NCI-H1694 treated with DMSO at 0.1 percent for 48 hours (cell line): ENCODE data around the gene FAM131C.

Experiments
- DNase-seq: peaks from one replicate; lab custom pipeline; 2025; lab: John Stamatoyannopoulos, UW

FAM131C gene

DNA sequence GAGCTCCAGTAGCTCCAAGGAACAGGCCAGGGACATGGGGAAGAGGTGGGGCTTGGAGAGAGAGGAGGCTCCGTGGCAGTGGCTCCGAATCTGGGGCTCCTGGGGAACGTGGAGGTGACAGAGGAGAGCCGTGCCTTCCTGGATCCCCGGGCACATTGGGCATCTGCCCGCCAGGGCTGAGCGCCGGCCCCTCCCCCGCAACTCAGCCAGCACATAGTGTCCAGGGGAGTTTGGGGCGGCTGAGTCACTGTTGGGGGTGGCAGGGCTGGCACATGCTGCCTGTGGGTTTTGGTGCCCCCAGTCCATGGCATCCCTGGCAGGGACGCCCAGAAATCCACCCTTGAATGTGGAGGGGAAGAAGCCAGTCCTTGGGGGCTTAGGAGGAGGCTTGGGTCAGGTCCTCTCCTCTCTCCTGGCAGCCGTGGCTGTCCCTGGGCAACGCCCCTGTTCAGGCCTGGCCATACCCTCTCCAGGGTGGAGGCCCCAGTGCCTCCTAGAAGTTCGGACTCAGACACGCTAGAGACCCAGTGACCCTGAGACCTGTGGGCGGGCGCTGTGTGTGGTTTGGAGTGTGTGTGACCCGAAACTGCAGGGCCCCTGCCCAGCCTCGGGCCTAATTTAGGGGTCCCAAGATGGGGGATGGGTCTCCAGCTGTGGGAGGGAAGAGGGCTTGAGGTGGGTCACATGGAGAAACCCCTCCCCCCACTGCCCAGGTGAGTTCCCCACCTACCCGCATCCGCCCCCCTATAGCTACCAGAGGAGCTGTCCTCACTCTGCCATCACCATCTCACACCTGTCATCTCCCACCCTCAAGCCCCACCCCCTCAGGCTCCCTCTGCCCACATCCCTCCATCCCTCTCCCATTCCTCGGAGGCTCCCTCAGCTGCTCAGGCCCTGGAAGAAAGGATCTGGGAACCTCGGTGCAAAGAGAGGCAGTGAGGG is 57.2 kb downstream of the FAM131C start:
- no peak for DNase-seq

DNA sequence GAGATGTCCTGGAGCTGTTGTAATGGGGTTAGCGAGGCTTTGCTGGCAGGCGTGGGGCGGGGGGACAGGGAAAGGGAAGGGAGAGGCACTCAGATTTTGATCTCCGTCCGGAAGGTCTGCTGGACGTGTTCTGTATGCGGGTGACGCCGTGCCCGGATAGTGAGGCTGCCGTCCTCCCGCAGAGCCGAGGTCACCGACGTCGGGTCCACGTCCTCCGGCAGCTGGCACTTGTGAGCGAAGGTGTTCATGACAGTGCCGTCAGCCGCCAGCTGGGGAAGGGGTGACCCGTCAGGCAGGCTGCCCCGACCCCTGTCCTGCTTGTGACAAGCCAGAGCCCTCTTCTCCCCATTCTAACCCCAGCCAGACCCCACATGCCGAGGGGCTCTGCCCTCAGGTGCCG is 58.0 kb downstream of the FAM131C start:
- DNase-seq: no peak

- no peak for DNase-seq
Measured at GRCh38 chr1:16014509-16015482, 58.7 kb downstream of the FAM131C start.

DNA sequence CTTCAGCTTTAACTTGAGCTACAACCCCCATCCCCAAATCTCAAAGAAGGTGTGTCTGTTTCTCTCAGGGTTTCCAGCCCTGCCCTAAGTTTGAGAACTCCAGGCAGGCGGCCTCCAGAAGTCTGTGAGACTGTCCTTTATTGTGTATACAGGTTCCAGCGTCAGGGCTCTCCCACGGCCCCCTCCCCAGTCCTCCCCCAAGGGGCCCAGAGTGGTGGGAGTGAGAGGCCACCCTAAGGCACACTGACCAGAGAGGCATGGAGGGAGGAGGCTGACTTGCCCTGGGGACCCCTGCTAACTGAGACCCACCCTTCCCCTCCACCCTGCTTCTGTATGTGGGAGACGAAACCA is 59.6 kb downstream of the FAM131C start:
- no peak for DNase-seq

DNA sequence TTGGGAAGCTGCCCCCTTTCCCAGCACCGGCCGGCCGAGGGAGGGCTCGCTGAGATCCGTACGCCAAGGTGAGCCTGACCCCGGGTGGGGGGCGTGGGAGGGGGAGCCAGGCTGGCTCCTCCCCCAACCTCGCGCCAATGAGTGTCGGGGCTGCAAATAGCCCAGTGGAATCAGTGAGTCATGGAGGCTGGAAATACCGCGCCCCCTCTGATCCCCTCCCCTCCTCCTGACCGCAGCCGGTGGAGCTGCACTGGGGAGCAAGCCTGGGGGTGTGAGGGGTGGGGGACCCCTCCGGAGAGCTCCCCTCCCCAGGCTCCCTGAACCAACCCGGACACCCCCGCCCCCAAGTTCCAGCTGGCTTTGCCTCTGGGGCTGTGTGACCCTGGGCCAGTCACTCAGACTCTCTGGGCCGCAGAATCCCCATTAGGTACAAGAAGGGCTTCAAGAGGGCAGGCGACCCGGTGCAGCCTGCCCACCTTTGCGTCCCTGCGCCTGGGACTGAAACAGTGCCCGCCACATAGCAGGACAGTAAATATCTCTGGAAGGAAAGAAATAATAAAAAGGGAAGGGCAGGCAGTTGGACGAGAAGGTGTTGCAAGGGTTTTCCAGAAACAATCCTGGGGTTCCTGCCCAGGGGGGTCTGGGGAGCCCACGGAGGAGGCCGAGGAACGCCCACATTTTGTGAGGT is 60.1 kb downstream of the FAM131C start:
- DNase-seq: no peak

DNA sequence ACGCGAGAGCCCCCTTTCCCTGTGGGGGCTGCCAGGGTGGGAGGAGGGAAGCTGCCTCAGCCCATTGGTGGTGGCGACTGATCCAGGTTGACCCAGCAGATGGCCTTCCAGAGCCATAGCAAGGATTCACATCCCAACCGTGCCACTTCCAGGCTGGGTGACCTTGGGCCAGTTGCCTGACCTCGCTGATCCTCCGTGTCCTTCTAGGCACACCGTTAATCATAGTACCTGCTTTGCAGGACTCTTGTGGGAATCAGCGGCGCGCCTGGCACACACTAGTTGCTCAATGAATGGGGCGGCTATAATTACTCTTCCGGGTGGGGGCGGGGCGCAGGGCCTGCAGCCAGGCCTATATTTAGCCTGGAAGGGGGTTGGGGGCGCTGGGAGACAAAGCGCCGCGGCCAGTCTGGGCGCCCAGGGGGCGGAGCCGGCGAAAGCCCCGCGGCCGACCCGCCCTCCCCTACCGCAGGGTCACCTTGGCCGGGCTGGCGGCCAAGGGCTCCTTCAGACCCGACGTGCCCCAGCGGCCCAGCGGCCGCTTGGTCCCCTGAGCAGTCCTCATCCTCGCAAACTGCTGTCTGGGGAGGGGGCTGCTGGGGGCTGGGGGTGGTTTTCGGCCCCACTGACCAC is 60.7 kb downstream of the FAM131C start:
- DNase-seq: no peak

- DNase-seq: no peak
Measured at GRCh38 chr1:16011936-16012589, 61.4 kb downstream of the FAM131C start.

GRCh38 chr1:16010837-16011236 is 62.6 kb downstream of the FAM131C start:
- DNase-seq: no peak

DNA sequence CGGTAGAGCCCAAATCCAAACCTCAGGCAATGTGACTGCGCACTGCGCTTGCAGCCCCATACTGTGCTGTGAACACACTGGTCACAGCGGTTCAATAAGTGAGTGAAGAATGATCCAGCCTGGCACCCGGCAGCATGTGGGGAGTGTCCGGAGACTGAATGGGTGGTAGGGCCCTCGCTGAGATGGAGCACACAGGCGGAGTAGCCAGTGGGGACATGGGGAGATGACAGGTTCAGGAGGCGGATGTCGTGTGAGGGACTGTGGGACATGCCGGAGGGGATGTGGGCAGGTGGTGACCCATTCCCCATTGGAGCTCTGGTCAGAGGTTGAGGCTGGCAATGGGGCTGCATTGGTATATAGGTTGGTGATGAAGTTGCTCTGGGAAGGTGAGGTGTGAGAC is 63.8 kb downstream of the FAM131C start:
- no peak for DNase-seq

DNA sequence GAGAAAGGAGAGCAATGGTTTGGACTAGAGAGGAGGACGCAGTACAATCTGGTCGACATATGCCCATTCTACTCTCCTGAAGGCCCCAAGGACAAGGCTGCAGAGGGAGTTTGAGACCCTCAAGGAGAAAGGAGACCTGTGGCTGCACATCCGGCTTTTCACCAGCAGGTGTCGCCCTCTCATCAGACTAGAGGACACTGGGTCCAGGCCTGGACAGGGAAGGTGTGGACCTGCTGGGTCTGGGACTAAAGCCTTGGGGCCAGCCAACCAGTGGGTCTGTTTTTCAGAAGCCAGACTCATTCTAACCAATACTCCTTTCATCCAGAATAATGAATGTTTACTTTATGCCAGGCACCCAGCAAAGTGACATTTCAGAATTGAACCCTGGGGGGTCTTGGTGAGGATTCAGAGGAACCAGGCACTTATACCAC is 64.4 kb downstream of the FAM131C start:
- DNase-seq: peak; percentile 24
